SKM-1 (cell line): Measurements from ENCODE around the gene TNIK.
A peak's percentile ranks its signal among the peaks of the same experiment; 100 is the strongest.

Experiments
- DNase-seq: peaks from one replicate; lab custom pipeline; 2025; ENCODE audit not compliant: unreplicated experiment; lab: John Stamatoyannopoulos, UW

TNIK gene

GRCh38 chr3:171058873-171059603, 401.2 kb downstream of the TNIK start:
- DNase-seq, result no peak

GRCh38 chr3:171058058-171058457, 402.1 kb downstream of the TNIK start:
- DNase-seq, result no peak

GRCh38 chr3:171057072-171057471, 403.1 kb downstream of the TNIK start:
- DNase-seq, result no peak

DNA sequence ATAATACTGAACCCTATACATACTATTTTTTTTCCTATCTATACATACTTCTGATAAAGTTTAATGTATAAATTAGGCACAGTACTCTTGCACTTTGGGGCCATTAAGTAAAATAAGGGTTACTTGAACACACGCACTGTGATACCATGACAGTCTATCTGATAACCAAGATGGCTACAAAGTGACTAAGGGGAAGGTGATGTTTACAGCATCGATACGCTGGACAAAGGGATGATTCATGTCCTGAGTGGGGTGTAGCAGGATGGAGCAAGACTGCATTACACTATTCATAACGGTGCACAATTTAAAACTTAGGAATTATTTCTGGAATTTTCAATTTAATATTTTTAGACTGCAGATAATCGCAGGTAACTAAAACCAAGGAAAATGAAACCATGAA, 403.7 kb downstream of the TNIK start:
- DNase-seq, result no peak

- no peak for DNase-seq
Measured at GRCh38 chr3:171055336-171056178, 404.6 kb downstream of the TNIK start.

- no peak for DNase-seq
Measured at GRCh38 chr3:171054921-171055320, 405.3 kb downstream of the TNIK start.

GRCh38 chr3:171054231-171054630, 406.0 kb downstream of the TNIK start:
- no peak for DNase-seq

DNA sequence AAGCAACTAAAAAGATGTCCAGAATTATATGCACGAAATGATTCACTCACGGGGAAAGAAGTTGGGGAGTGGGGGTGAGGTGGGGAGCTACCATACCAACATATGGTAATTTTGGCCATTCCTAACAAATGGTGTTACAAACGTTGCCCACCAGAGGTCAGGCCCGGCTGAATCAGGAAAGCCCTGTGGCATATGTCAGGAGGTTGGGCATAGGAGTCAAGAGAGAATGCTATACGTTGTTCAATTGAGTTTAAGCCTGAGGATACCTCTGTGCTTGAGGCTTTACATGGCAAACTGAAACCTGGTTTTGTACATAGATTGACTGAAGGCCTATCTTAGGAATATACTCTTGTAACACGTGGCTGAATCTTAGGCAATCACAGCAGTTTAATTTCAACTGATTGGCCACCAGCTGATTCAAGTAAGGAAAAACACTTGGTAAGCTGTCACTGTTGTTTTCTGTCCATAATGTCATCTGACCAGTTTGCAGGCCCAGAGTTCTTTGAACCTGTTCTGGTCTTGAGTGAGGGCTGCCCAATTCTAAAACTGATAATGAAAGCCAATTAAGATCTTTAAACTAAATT, 410.3 kb downstream of the TNIK start:
- peak; percentile 14 for DNase-seq

GRCh38 chr3:171046760-171047159, 413.4 kb downstream of the TNIK start:
- DNase-seq, result no peak

DNA sequence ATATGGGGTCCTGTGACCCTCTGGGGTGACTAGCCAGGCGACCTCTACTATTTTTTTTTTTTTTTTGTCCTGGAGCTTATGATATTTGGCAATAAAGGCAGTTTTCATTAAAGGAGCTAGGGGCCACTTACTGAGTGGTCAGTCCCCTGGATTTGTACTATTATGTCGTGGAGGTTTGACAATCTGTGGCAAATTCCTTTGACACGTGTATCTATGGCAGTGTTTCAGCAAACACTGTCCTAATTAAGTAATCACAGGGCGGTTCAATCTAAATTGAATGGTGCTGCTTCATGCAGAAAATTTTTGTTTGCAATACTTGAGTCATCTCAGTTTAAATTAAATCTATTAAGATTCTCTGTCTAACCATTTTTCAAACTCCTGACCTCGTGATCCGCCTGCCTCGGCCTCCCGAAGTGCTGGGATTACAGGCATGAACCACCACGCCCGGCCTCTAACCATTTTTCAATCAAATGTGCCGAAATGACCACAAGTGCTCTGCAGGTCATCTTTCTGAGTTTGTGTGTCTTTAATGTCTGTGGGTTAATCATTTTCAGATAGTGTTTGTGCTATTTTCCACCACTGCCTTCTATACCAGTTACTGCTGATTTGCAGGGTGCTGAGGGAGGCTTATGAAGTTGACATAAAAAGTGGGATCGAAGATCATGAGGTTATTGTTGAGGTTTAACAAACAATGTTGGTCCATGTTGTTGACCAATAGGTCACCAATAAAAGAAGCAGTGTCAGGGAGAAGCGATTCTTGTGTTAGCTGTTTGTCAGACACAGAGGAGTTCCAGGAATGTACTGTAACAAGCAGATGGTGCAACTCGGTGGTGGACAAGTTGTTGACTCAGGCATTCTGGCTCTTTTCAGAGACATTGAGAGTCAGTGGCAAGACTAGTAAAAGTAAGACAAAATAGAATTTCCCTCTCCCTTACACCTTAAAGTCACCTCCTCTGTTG, 415.1 kb downstream of the TNIK start:
- no peak for DNase-seq

DNA sequence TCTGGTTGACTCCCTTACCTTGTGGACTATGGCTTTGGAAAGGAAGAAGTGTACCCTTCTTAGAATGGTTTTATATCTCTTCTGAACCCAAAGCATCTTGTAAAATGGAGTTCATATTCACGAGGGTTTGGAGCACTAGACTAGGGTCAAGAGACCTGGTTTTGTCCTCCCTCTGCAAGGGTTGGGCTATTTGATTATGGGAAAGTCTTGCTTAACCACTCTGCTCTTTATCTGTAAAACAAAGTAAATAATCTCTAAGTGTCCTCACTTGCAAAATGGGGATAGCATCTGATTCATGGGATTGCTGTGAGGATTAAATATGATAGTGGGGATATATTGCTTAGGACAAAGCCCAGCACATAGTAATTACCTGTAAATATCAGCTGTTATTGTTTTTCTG, 415.8 kb downstream of the TNIK start:
- no peak for DNase-seq

DNA sequence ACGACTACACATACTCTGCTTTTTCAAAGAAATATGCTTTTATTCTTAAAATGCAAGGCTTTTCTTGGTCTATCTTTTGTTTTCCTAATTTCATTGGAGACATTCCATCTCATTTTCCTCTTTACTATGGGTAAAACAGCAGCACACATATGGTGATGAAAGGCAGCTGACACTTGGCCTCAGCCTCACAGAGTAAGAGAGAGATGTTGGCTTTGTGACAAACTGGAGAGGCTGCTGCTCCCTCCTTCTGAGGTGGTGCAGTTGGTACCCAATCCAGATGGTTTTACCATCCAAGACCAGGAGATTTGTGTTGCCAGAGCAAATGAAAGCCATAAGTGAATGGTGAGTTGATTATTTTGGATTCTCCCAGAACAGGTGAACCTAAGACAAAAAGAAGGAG, 420.5 kb downstream of the TNIK start:
- no peak for DNase-seq

DNA sequence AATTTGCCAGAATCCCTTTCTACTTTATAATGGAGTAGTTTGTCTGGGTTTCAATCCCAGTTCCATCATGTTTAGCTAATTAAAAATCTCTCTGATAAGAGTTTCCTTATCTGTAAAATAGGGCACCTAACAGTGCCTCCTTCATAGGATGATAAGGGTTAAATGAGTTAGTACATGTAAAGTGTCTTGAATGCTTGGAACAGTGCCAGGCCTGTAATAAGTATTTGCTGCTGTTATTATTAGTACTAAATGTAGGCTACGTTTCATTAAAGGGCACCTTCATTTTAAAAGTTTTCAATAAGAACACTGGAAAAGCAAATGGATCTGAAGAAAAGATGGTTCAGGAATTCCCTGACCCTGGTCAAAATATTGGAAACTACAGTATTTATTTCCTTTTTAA, 421.9 kb downstream of the TNIK start:
- no peak for DNase-seq

DNA sequence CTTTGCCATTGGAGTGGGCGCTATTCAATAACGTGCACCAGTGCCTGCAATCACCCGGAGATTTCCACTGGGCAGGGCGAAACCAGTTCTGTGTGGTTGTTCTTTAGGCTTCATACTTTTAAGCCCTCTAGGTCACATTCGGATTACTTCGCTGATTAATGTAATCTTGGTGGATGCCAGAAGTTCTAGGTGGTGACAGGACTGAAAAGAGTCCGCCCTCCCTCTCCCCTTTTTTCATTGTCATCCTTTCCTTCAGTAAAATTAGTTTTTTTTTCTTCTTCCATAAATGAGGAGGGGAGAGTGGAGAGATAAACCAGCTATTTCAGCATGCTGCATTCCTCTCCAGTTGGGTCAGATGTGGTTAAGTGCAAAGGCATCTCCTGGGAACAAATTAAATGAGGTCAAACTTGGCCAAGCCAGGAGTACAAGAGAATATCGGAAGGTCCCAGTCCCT, 431.4 kb downstream of the TNIK start:
- no peak for DNase-seq

DNA sequence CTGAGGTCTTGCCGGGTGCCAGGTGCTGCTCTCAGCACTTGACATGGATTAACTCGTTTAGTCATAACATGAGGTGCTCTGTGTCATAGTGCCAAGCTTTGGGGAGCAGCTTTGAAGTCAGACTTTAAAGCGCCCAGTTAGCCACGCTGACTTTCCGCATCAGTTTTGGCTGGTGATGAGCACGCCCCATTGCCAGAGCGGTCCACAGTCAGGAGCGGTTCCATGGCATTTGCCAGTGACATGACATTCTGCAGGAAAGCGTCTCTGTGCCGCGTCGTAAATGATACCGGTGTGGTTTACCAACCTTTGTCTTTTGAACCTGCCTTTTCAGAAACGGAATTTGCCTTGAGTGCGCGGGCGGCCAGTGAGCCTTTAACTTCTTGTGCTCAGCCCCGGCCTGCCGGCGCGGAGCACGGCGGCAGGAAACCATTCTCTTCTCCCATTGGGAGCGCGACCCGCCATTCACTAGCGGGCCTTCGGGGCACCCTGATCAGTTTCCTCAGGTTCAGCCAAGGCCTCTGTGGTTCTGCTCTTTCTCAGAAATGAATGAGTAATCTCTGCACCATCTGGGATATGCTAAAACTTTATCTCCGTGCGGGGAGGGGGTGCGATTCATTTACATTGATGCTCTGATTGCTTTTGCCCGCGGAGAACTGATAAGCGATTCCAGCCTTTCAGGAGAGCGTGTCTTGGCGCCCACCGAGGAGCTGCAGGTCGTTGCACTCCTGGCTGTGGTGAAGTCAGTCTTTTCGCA, 432.0 kb downstream of the TNIK start:
- no peak for DNase-seq

DNA sequence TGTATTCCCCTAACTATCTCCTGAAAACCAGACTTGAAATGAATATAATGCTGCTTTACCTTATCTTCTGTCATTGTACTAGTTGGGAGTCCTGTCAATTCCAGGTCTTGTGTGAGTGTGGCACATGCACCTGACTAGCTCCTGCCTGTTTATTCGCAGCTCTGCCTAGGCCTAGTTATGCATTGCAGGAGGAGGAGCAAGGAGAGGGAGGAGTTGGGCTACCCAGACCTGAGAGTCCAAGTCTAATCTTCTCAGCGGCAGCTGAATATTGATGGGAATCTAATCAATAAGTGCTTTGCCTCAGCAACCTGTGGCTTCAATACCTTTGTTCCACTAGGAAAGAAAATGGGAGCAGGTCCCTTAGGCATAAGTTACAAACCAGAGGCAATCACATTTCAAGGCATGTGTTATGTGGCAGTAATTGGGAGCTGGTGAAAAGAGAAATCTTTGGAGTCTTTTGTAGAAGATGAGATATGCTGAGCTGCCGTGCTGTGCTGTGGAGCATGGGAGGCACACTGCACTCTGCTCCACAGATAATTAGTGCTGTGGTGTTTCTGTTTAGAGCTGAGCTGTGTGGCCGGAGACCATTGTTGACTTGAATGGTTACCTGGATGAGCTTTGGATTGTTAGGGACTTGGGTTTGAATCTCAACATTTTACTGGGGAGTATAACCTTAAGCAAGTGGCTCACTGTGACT, 433.5 kb downstream of the TNIK start, which contains the start of gene SLC2A2:
Gene SLC2A2, minus strand, starts transcription at position 124 of the 697 bp plus-strand sequence. Its CDS starts 50 bp downstream, at position 74.
- DNase-seq, result no peak

- DNase-seq, result no peak
Measured at GRCh38 chr3:171023566-171023965, 436.6 kb downstream of the TNIK start.

DNA sequence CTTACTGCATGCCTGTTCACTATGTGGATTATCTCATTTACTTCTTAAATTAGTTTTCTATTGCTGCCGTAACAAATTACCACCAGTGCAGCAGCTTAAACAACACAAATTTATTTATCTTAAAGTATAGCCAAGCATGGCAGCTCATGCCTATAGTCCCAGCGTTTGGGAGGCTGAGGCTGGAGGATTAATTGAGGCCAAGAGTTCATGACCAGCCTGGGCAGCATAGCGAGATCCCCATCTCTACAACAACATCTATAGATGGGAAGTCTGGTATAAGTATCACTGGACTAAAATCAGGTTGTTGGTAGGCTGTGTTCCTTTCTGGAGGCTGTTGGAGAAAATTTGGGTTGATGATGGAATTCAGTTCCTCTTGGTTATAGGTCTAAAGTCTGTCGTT, 438.8 kb downstream of the TNIK start:
- no peak for DNase-seq

- DNase-seq, result no peak
Measured at GRCh38 chr3:171018156-171018935, 441.9 kb downstream of the TNIK start.
